ENCODE results near the gene TSBP1.

DNA sequence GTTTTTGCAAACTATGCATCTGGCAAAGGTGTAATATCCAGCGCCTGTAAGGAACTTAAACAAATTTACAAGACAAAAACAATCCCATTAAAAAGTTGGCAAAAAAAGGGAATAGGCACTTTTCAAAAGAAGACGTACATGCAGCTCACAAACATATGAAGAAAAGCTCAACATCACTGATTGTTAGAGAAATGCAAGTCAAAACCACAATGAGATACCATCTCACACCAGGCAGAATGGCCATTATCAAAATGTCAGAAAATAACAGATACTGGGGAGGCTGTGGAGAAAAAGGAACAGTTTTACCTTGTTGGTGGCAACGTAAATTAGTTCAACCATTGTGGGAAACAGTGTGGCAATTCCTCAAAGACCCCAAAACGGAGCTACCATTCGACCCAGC, 54.2 kb downstream of the TSBP1 start:
- TF ChIP-seq, protein P1, sequence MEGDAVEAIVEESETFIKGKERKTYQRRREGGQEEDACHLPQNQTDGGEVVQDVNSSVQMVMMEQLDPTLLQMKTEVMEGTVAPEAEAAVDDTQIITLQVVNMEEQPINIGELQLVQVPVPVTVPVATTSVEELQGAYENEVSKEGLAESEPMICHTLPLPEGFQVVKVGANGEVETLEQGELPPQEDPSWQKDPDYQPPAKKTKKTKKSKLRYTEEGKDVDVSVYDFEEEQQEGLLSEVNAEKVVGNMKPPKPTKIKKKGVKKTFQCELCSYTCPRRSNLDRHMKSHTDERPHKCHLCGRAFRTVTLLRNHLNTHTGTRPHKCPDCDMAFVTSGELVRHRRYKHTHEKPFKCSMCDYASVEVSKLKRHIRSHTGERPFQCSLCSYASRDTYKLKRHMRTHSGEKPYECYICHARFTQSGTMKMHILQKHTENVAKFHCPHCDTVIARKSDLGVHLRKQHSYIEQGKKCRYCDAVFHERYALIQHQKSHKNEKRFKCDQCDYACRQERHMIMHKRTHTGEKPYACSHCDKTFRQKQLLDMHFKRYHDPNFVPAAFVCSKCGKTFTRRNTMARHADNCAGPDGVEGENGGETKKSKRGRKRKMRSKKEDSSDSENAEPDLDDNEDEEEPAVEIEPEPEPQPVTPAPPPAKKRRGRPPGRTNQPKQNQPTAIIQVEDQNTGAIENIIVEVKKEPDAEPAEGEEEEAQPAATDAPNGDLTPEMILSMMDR (conservative IDR thresholded peaks at IDR 0.05; ENCODE audit: low read length): no peak
- TF ChIP-seq EZH2phosphoT487 (IDR thresholded peaks at IDR 0.05; ENCODE audit: borderline replicate concordance): no peak
